GM18498 (cell line): ENCODE results near the gene NAPG.
A peak's percentile ranks its signal among the peaks of the same experiment; 100 is the strongest.
"Not testable (repeated sequence)": the region's sequence is repeated elsewhere in the genome, so short reads cannot be mapped to it uniquely, and the experiment has no call there.

Source experiments
- ATAC-seq: cut with Tn5 transposase; IDR thresholded peaks from one replicate; pipeline ENCODE4 v1.9.1; 2021; ENCODE audit warnings: mild to moderate bottlenecking, moderate library complexity; ENCODE audit not compliant: unreplicated experiment

The NAPG gene

GRCh38 chr18:10544093-10544748, 18.4 kb downstream of the NAPG start:
- no peak for ATAC-seq

GRCh38 chr18:10546557-10547300, 20.9 kb downstream of the NAPG start:
- no peak for ATAC-seq

GRCh38 chr18:10552226-10552625, 26.4 kb downstream of the NAPG start:
- ATAC-seq: no peak

- ATAC-seq: not testable (repeated sequence)
Measured at GRCh38 chr18:10556251-10556650, 30.4 kb downstream of the NAPG start.

- ATAC-seq: no peak
Measured at GRCh38 chr18:10557085-10557677, 31.4 kb downstream of the NAPG start.

- ATAC-seq: no peak
Measured at GRCh38 chr18:10558243-10558966, 32.6 kb downstream of the NAPG start.

GRCh38 chr18:10558967-10559298, 33.1 kb downstream of the NAPG start:
- no peak for ATAC-seq

GRCh38 chr18:10559553-10560451, 34.0 kb downstream of the NAPG start:
- ATAC-seq: peak; percentile 45

- peak; percentile 65 for ATAC-seq
Measured at GRCh38 chr18:10560452-10561045, 34.7 kb downstream of the NAPG start.

GRCh38 chr18:10562773-10563160, 36.9 kb downstream of the NAPG start:
- ATAC-seq: no peak

- ATAC-seq: no peak
Measured at GRCh38 chr18:10563886-10564285, 38.1 kb downstream of the NAPG start.

- no peak for ATAC-seq
Measured at GRCh38 chr18:10564975-10565773, 39.3 kb downstream of the NAPG start.

GRCh38 chr18:10565835-10566234, 40.0 kb downstream of the NAPG start:
- no peak for ATAC-seq

- no peak for ATAC-seq
Measured at GRCh38 chr18:10566390-10566789, 40.6 kb downstream of the NAPG start.

GRCh38 chr18:10569941-10570340, 44.1 kb downstream of the NAPG start:
- not testable (repeated sequence) for ATAC-seq

GRCh38 chr18:10570622-10571021, 44.8 kb downstream of the NAPG start:
- ATAC-seq: no peak

GRCh38 chr18:10571537-10571936, 45.7 kb downstream of the NAPG start:
- no peak for ATAC-seq

- not testable (repeated sequence) for ATAC-seq
Measured at GRCh38 chr18:10573261-10573660, 47.4 kb downstream of the NAPG start.

GRCh38 chr18:10574412-10574811, 48.6 kb downstream of the NAPG start:
- ATAC-seq: not testable (repeated sequence)
